ENCODE results near the gene WWOX. TPM values are rescaled to one million over a fixed set of nuclear protein-coding genes. Genes with fewer than 3 reads are reported as not detected.

The WWOX gene
- total RNA-seq, 1 donor from 2014 or later = 15.8 TPM

DNA sequence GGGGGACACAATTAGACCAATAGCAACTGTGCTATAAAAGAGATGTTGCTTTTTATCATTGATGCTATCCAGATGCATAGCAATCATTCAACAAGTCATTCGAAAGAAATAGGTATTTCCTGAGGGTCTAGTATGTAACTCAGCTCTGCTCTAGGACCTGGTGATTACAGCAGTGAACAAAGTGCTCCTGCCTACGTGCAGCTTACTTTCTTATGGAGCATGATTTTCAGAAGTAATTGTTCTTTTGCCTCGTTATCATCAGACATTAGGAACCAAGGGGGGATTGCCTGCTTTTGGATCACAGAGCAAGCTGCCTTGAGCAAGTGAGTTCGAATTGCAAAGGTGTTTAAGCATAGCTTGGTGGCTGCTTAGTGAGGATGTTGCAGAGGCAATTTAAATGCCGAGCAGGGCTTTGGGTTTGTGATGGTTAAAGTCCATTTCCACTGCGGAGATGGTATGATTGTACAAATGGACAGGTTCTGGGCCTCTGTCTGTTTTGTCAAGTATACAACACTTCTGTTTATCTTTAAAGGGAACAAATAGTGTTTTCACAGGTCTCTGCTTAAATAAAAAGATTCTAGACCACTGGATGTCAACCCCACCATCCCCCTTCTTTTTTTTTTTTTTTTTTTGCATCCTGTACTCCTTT, 41.5 kb downstream of the WWOX start:
- no peak for DNase-seq (ENCODE audit: low spot score)

DNA sequence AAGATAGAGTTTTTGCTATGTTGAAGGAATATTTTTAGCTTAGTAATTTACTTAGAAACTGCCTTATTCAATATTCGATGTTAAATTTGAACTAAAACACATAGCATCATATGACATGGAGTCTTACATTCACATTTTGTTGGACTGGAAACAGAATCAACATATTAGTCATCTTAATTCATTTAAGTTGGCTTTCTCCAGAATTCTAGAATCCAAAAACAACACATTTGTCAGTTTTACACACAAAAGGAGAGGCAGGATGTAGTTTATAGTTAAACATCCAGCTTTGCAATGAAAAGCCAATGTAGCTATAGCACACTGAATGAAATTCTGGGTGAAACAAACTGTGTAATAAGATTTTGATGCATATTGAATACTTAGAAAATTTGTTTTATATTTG, 43.3 kb downstream of the WWOX start:
- no peak for DNase-seq (ENCODE audit: low spot score)

DNA sequence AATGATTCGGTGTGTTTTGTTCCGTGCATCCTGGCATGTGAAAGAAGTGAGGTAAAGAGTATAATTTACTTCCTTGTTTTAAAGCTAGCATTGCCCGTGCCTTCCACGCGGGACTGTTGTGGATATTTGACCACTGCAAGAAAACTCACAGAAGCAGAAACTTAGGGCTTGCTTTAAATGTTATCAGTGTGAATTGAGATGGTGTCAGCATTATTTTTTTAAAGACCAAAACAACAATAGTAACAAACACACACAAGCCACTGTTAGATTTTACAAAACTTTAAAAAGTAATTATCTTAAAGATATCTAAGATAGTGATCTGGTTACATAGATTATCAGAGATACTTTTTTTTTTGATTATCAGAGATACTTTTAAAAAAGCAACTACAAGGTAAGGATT, 47.4 kb downstream of the WWOX start:
- DNase-seq (ENCODE audit: low spot score) = no peak

DNA sequence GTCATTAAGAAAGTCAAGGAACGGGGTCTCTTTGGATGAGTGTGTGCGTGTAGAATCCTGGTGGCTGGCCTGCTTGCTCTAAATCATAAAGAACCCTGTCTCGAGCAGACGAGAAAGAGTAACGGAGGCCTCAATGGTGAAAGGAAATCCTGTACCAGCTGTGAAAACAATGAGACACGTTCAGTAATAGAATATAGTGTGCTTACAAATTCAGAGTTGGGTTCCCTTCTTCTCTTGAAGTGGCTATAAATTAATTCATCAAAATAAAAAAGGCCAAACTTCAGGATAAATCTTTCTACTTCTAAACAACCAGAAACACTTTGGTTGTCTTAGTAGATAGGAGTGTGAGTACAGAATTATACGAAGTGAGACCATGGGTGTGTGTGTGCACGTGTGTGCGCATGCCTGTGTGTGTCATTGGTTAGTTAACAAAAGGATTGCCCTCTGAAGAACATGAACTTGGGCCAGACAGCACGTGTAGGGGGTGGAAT, 48.5 kb downstream of the WWOX start:
- DNase-seq (ENCODE audit: low spot score) = no peak

DNA sequence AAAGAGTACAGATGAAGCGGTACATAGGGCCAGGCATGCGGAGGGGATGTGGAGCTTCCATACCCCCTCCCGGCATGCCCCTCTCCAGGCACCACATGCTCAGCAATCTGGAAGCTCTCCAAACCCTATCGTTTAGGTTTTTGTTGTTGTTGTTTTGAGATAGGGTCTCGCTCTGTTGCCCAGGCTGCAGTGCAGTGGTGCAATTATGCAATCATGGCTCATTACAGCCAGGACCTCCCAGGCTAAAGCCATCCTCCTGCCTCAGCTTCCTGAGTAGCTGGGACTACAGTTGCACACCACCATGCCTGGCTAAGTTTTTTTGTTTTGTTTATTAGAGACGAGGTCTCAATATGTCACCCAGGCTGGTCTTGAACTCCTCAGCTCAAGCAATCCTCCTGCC, 50.8 kb downstream of the WWOX start:
- DNase-seq (ENCODE audit: low spot score) = no peak

DNA sequence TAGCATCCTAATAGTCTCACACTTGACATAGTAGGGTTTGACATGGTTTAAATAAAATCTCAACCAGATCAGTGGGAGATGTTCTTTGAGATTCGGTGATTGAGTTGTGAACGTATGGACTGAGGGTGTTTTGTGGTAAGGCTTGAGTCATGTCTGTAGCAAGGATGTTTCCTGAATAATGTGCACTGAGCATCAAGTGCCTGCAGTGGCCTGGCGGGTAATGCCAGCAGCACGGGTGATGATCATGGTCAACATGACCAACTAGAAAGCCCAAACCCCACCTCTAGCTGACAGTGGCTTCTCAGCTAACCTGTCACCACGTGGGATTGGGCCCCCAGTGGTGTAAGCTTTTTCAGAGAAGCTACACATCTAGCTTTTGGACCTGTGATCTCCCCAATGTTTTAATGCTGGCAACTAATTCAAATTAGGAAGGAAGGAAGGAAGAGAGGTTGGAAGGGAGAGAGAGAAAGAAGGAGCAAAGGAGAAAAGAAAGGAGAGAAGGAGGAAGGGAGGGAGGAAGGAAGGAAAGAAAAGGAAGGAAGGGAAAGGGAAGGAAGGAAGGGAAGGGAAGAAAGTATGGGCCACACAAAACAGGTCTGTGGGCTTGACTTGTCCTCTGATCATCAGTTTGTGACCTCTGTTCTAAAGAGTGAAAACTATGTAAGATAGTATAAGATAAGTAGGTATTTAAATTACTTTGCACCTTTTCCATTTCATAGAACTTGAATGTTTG, 55.4 kb downstream of the WWOX start:
- no peak for DNase-seq (ENCODE audit: low spot score)

DNA sequence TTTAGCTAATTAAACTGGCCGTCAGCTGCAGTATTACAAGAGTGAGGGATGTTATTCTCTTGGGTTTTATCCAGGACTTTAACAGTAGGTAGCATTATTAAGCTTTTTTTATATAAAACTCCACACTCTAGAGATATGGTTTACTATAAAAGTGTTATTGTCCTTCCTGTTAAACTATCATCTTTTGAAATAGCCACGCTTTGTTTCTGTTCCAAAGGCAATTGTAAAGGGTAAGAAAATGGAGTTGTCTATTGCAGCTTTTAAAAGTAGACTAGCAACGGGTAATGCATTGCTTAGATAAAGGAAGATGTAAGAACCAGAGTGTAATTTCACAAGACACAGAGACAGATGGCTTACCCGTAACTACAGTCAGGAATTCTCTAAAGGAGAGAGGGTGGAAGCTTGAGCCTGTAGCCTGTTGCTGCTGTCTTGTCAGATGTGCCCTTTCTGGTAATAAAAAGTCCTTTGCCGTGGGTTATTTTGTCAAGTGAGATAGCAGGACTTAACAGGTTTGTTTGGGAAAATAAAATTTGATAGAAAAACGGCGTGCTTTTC, 56.4 kb downstream of the WWOX start:
- DNase-seq (ENCODE audit: low spot score) = no peak

DNA sequence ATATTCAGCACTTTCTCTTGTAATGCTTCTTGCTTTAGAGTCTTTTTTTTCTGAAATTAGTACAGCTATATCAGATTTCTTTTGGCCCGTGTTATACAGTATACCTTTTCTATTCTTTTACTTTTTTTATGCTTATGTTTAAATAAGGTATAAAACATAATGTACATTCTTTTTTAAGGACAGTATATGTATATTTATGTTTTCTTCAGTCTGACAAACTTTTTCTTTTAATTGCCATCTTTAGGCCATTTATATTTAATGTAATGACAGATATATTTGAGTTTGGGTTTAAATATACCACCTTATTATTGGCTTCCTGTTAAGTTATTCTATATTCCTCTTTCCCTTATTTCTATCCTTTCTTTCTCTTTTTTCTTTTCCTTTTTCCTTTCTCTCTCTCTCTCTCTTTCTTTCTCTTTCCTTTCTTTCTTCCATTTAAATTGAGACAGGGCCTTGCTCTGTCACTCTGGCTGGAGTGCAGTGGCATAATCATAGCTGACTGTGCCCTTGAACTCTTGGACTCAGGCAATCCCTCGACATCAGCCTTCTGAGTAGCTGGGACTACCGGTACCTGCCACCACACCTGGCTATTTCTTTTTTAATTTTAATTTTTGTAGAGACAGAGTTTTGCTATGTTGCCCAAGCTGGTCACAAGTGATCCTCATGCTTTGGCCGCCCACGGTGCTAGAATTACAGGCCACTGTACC, 61.7 kb downstream of the WWOX start:
- DNase-seq (ENCODE audit: low spot score) = no peak

DNA sequence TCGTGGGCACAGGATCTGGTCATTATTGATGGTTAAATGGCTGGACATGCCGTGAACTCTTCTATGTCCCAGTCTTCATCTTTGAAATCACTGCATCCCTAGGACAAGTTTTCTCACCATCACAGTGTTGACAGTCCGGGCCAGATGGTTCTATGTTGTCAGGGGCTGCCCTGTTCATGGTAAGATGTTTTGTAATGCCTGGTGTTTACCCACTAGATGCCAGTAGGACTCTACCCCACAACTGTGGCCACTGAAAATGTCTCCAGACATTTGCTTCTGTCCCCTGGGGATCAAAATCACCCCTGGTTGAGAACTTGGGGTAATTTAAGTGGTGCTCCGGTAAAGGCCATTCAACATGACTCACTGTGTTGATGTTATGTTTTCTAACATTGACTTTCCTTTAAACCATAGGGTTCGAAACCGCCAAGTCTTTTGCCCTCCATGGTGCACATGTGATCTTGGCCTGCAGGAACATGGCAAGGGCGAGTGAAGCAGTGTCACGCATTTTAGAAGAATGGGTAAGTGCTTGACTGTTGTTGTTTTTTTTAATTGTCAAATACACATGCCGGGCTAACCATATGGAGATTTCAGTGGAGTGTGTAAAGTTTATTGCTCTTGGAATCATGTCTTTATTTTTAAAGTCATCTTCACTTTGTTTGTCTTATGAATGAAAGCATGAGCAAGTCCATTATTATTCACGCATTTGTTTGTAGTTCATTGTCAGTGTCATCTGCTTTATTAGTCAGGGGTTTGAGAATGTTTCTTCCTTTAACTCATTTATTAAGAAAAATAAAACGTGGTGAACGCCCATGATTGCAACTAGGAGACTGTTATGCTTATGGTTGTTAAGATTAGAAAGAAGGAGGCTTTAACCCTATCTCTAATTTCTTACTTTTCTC, 64.6 kb downstream of the WWOX start:
- DNase-seq (ENCODE audit: low spot score) = no peak

DNA sequence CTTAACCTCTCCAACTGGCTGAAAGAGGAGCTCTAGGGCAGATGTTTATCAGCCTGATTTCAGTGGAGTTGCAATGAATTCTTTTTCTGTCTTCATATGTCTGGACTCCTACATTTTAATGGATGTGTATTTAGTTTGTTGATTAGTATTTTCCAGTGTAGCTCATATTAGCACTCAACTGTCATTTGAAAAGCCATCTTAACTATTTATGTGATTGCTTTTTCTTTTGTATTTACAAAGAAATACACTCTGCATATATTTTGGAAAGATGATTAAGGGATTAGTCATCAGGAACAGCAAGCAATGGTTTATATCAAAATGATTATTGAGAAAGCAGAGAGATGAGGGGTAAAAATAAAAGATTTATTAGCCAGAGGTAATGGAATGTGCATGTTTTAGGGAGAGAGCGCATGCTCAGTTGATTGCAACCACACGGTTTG, 71.1 kb downstream of the WWOX start:
- no peak for DNase-seq (ENCODE audit: low spot score)

DNA sequence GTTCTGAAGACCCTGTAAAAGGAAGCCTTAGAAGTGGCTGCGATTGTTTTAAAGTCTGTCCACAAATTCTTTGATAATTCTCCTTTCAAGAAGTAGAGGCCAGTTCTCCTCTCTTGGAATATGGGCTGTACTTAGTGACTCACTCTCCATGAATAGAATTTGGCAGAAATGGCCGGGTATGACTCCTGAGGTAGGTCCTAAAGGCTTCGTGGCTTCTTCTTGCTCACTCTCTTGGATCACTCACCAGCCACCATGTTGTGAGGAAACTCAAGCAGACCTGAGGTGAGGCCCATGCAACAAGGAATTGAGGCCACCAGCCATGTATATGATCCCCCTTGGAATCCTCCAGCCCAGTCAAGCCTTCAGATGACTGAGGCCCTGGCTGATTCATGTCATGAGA, 75.8 kb downstream of the WWOX start:
- no peak for DNase-seq (ENCODE audit: low spot score)

DNA sequence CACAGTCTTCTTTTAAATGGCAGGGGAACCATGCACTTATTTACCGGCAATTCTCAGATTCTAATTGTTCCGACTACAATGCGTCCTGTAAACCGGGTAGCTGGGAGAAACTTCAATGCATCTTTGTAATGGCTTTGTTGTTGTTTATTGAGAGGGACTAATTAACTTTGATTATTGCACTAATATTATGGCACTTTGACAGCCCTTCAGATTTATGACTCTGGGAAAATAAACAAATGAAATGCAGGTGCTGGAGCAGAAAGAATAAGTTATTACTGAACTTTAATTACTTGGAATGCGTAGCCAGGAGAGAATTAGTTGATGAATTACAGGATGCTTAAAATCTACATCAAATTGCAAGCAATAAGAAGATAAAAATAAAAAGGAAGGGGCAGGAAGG, 77.0 kb downstream of the WWOX start:
- DNase-seq (ENCODE audit: low spot score) = no peak

DNA sequence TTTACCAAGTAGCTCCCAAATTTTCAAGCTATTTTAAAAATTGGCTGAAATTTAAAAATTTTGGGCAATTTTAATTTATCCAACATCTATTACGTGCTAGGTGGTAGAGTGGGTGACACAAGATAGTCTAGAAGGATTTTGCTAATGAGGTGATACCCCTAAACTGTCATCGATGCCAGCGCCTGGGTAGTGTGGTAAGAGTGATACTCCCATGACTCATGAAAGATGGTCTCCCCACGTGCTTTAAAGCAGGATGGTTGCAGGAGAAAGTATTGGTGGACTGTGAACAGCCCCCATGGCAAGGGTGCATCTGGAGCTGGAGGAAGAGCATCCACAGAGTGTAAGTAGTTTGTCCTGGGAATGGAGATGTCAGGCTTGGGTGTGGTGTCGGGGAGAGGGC, 77.8 kb downstream of the WWOX start:
- no peak for DNase-seq (ENCODE audit: low spot score)

DNA sequence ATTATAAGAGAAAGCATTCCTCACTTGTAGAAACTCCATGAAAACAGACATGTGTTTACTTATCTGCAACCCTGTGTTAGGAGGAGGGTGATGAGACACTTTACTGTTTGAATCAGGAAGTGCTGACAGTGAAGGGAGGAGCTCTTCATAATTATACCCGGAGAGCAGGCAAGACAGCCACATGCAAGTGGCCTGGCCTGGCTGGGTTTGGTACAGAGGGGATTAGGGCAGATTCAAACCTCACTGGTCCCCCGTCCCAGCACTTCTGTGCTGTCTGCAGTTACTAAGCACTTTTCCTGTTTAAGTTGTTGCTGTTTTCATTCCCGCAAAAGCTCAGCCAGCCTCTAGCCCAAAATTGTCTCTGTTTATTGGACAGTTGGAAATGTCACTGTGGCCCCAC, 78.5 kb downstream of the WWOX start:
- no peak for DNase-seq (ENCODE audit: low spot score)

DNA sequence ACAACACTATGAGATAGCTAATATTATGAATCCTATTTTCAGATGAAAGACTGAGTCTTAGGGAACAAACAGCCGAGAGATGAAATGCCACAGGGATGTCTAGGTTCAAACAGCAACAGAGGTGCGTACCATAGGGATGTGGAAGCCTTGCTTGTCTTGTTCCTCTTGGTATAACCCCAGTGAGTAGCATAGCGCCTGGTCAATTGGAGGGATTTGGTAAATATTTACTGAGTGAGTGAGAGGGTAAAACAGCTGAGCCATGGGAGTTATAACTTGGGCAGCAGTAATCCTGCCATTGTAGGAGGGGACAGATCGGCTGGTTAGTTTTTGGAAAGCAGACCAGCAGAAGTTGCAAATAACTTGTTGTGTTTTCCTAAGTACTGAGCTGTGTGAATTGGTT, 80.2 kb downstream of the WWOX start:
- no peak for DNase-seq (ENCODE audit: low spot score)

DNA sequence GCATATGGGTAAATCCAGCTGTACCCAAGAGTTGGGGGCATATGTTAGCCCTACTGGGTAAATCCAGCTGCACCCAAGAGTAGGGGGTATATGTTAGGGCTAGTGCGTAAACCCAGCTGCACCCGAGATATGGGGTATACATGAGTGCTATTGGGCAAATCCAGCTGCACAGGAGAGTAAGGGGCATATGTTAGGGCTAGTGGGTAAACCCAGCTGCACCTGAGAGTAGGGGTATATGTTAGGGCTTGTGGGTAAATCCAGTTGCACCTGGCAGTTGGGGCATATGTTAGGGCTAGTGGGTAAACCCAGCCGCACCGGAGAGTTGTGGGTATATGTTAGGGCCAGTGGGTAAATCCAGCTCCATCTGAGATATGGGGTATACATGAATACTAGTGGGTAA, 80.9 kb downstream of the WWOX start:
- no peak for DNase-seq (ENCODE audit: low spot score)

DNA sequence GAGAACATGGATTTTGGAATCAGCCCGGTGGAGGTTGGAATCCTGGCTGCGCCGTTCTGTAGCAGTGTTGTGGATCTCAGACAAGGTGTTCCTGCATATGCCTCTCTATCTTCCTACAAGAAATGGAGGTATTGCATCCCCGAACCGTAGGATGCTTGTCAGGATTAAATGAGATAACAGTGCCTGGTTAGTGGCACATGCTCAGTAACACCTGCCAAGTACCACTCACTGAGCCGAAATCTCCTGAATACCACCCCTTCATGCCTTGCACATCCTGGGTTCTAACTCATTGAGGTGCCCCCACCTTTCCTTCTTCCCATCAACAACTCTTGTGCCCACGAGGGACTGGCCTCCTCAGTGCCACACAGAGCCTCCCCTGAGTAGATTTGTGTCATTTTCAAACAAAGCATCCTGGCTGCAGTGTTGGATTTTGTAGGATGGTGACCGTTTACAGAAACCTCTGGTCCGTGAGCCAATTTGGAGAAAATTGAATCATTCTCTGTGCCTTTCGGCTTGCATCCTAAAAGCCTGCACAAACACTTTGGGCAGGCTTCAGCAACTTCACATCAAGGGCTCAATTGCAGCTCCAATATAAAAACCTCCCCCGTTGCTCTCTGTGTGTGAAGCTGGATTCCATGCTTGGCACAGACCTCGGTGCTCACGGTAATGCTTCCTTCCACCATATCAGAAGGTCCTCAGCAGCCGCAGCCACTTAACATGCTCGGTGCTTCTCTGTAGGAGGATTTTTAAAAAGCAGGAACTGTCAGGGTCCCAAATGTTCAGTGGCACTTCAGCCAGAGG, 84.2 kb downstream of the WWOX start:
- DNase-seq (ENCODE audit: low spot score) = no peak

DNA sequence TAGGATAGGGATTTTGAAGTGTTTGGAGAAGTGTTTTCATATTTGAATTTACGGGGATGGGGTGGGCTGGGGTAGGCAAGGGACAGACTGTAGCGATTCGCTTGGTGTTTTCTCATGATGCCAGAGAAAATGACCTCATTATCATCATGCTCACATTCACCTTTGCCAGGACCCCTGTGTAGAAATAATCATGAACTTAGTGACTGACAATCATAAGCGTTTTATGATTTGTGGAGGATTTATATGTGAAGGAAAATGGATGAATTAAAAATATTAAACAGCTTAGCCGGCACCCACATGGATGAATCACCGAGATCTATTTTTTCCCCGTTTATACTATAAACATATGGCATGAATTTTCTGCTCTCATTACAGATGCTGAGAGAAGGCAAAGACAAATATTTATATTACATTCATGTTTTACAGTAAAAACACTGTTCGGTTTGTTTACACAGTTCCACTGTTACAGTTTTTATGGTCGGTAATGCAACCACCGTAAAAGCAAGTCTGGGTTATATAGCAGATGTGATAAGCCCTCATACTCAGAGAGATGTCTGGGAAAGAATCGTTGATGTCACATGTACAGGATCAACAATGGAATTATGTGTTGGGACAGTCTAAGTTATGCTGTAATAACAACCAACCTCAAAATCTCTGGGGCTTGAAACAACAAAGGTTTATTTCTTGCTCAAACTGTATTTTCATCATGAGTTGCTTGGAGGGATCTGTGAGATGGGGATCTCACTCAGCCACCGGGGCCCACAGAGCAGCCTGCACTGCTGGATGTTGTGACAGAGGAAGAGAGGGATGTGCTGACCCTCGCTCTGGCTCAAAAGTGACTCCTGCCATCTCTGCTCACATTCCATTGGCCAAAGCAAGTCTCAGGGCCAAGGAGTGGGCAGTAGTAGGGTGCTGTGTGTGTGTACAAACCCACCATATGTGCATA, 85.1 kb downstream of the WWOX start:
- DNase-seq (ENCODE audit: low spot score) = no peak

DNA sequence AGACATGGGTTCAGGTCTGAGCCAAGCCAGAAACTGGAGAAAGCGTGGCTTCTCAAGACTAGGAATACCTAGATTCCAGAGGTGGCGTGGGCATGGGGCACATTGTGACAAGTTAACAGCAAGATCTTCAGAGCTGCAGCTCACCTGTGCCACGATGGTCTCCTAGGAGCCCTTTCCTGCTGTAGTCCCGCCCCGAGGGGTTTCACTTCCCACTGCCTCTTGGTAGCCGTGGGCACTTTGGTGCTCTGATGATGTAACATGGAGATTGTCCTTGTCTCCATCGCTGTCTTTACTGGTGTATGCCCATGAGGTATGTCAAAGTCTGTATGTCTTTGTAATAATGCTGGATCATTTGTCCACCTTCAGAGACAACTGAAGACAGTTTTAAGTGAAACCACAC, 89.7 kb downstream of the WWOX start:
- no peak for DNase-seq (ENCODE audit: low spot score)

Data from mesenteric fat pad (tissue), 1 donor.